Measurements from ENCODE around the gene GPR31.

GPR31 gene

GRCh38 chr6:167118839-167119238, 38.9 kb downstream of the GPR31 start:
- DNase-seq (ENCODE audit: low spot score): no peak

- no peak for DNase-seq (ENCODE audit: low spot score)
Measured at GRCh38 chr6:167118006-167118405, 39.8 kb downstream of the GPR31 start.

GRCh38 chr6:167116838-167117228, 40.9 kb downstream of the GPR31 start:
- DNase-seq (ENCODE audit: low spot score): no peak

- no peak for DNase-seq (ENCODE audit: low spot score)
Measured at GRCh38 chr6:167116109-167116837, 41.5 kb downstream of the GPR31 start.

- DNase-seq (ENCODE audit: low spot score): no peak
Measured at GRCh38 chr6:167115054-167115453, 42.7 kb downstream of the GPR31 start.

- no peak for DNase-seq (ENCODE audit: low spot score)
Measured at GRCh38 chr6:167113935-167114910, 43.6 kb downstream of the GPR31 start.

GRCh38 chr6:167113047-167113754, 44.6 kb downstream of the GPR31 start:
- no peak for DNase-seq (ENCODE audit: low spot score)

- no peak for DNase-seq (ENCODE audit: low spot score)
Measured at GRCh38 chr6:167112421-167112820, 45.4 kb downstream of the GPR31 start.

GRCh38 chr6:167111597-167111996, 46.2 kb downstream of the GPR31 start:
- no peak for DNase-seq (ENCODE audit: low spot score)

GRCh38 chr6:167109651-167110050, 48.1 kb downstream of the GPR31 start:
- no peak for DNase-seq (ENCODE audit: low spot score)

- no peak for DNase-seq (ENCODE audit: low spot score)
Measured at GRCh38 chr6:167108278-167108677, 49.5 kb downstream of the GPR31 start.

GRCh38 chr6:167107787-167108186, 50.0 kb downstream of the GPR31 start:
- no peak for DNase-seq (ENCODE audit: low spot score)

- no peak for DNase-seq (ENCODE audit: low spot score)
Measured at GRCh38 chr6:167106406-167106805, 51.4 kb downstream of the GPR31 start.
